ENCODE results near the gene ZFR2. TPM values are rescaled to one million over a fixed set of nuclear protein-coding genes. Genes with fewer than 3 reads are reported as not detected.

The ZFR2 gene
- total RNA-seq, 1 experiment from 2014 or later: not detected

DNA sequence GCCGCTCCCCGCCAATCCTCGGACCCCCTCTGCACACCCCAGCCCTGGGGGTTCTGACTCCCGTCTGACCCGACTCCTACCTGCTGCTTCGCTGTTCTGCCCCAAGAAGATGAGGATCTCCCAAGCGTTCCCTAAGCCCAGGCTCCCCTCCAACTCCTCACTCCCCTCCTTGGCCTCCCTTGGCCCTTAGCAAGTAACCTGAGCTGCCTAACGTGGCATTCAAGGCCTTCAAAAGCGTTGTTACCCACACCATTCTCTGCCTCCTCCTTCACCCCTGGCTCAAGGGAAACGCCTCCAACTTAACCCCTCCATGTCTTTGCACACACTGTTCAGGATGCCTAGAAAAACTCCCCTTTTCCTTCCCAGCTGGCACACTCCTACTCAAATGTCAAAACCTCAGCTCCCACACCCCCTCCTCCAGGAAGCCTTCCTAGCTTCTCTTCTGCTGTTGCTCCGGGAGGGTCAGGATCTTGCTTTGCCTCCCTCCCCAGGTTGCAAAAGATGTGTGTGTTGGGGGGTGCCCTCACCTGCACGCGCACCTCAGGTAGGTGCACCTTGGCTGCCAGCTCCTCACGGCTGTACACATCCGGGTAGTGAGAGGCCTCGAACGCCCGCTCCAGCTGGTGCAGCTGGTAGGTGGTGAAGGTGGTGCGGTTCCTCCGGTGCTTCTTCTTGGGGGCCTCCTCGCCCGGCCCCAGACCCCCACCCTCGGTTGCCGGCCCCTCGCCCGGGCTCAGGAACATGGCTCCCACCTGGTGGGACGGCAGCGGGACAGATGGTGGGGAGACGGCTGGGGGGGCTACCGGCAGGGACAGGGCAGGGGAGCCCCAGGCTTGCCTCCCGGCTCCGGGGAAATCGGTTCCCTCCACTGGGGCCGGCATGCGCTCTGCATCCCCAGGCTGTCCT is 97.6 kb downstream of the ZFR2 start:
- Histone ChIP-seq H4K20me1 (ENCODE audit: low read length) (no peaks in the 10 kb centered on the region), H3K27ac (ENCODE audit: low read length) (no peak overlapping the region), H3K36me3 (ENCODE audit: low read depth, low read length) (no peaks in the 10 kb centered on the region), H3F3A (ENCODE audit: low read length, unreplicated experiment) (no peaks in the 10 kb centered on the region), H3K27me3 (ENCODE audit: low read length) (no peaks in the 10 kb centered on the region), H3K4me3 (ENCODE audit: low read length) (no peak overlapping the region), H3K9me3 (ENCODE audit: low read length) (no peaks in the 10 kb centered on the region), H3K79me2 (ENCODE audit: low read length) (no peaks in the 10 kb centered on the region), H3K4me2 (ENCODE audit: low read length) (no peak overlapping the region), H3K9ac (ENCODE audit: low read length) (no peak overlapping the region), H2AFZ (ENCODE audit: low read length) (no peak overlapping the region), H3K4me1 (ENCODE audit: insufficient read depth, low read length) (no peaks in the 10 kb centered on the region), H3K9me2 (replicated peaks; ENCODE audit: low read length) (no peaks in the 10 kb centered on the region)
- ChIA-PET POLR2A (ENCODE audit: unreplicated experiment) (no interaction called here), CTCF (no interaction called here)
- DNase-seq (no peak), ATAC-seq (no peak)
- TF ChIP-seq, protein P1, sequence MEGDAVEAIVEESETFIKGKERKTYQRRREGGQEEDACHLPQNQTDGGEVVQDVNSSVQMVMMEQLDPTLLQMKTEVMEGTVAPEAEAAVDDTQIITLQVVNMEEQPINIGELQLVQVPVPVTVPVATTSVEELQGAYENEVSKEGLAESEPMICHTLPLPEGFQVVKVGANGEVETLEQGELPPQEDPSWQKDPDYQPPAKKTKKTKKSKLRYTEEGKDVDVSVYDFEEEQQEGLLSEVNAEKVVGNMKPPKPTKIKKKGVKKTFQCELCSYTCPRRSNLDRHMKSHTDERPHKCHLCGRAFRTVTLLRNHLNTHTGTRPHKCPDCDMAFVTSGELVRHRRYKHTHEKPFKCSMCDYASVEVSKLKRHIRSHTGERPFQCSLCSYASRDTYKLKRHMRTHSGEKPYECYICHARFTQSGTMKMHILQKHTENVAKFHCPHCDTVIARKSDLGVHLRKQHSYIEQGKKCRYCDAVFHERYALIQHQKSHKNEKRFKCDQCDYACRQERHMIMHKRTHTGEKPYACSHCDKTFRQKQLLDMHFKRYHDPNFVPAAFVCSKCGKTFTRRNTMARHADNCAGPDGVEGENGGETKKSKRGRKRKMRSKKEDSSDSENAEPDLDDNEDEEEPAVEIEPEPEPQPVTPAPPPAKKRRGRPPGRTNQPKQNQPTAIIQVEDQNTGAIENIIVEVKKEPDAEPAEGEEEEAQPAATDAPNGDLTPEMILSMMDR (conservative IDR thresholded peaks at IDR 0.05; ENCODE audit: low read depth, low read length): no peak
- TF ChIP-seq EZH2 (IDR thresholded peaks at IDR 0.05; ENCODE audit: low read length, unreplicated experiment) (no peak), EZH2phosphoT487 (IDR thresholded peaks at IDR 0.05; ENCODE audit: borderline replicate concordance, low read length) (no peak)
- intact Hi-C loops (cut with micrococcal nuclease): no loop called here
- no TSS peak for BruUV-seq (replicated peaks)

DNA sequence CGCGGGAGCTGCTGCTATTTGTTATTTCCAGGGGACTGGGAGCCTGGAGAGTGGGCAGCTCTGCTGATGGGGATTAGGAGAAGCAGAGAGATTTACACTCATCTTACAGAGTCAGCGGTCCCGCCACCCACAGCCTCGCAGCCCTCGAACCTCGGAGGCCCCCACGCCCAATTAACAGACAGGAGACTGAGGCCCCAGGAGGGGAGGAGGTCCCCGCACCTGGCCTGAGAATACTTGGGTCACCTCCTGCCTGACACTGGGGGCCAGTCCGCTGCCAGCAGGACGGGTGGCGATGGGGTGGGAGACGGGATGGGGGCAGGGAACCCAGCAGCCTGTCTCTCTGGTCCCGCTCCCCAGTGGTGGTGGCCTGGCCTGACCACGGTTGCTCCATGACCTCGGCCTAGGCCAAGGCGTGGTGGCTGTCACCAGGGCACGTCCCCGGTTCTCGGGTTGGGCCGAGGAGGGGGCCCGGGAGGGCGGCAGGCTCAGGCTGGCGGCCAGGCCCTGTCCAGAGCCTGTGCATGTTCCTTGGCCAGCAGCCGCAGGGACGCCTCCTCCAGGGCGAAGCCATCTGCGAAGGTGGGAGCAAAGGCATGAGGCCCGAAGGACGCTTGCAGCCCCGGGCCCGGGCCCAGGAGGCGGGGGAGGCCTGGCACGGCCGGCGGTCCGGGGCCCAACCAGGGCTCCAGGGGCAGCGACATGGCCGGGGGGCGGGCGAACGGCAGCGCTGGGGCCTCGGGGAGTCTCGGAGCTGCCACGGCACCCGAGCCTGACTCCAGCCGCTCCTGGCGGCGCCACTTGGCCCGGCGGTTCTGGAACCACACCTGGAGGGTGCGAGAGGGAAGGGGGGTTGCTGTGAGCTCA is 98.5 kb downstream of the ZFR2 start:
- H3K36me3 ChIP-seq (ENCODE audit: low read depth, low read length): no peaks in the 10 kb centered on the region
- H3K9me2 ChIP-seq (replicated peaks; ENCODE audit: low read length): no peaks in the 10 kb centered on the region
- TF ChIP-seq, protein P1 (conservative IDR thresholded peaks at IDR 0.05; ENCODE audit: low read depth, low read length): no peak
- no peak for TF ChIP-seq EZH2phosphoT487 (IDR thresholded peaks at IDR 0.05; ENCODE audit: borderline replicate concordance, low read length)
- no peak for TF ChIP-seq EZH2 (IDR thresholded peaks at IDR 0.05; ENCODE audit: low read length, unreplicated experiment)
- no peaks in the 10 kb centered on the region for H3K27me3 ChIP-seq (ENCODE audit: low read length)
- no peaks in the 10 kb centered on the region for H3K79me2 ChIP-seq (ENCODE audit: low read length)
- no peak overlapping the region for H3K4me2 ChIP-seq (ENCODE audit: low read length)
- no peaks in the 10 kb centered on the region for H3F3A ChIP-seq (ENCODE audit: low read length, unreplicated experiment)
- DNase-seq (no peak), ATAC-seq (no peak)
- H3K9ac ChIP-seq (ENCODE audit: low read length): no peak overlapping the region
- no peaks in the 10 kb centered on the region for H3K9me3 ChIP-seq (ENCODE audit: low read length)
- no peak overlapping the region for H2AFZ ChIP-seq (ENCODE audit: low read length)
- no TSS peak for BruUV-seq (replicated peaks)
- CTCF ChIA-PET: no interaction called here
- H3K4me1 ChIP-seq (ENCODE audit: insufficient read depth, low read length): no peaks in the 10 kb centered on the region
- H3K4me3 ChIP-seq (ENCODE audit: low read length): no peak overlapping the region
- POLR2A ChIA-PET (ENCODE audit: unreplicated experiment): no interaction called here
- no peak overlapping the region for H3K27ac ChIP-seq (ENCODE audit: low read length)
- H4K20me1 ChIP-seq (ENCODE audit: low read length): no peaks in the 10 kb centered on the region
- intact Hi-C loops (cut with micrococcal nuclease): no loop called here
